ENCODE measurements around the gene ARFGAP3. TPM values are rescaled to one million over a fixed set of nuclear protein-coding genes. Genes with fewer than 3 reads are reported as not detected.

The ARFGAP3 gene
- total RNA-seq, 1 experiment from 2014 or later: 30.0 TPM

- Histone ChIP-seq H3K27me3 (replicated peaks; ENCODE audit: insufficient read depth, low read depth, low read length, poor library complexity) (no peaks in the 10 kb centered on the region), H3K4me3 (ENCODE audit: low read depth, low read length, poor library complexity, severe bottlenecking) (no peak overlapping the region), H3K4me1 (ENCODE audit: insufficient read depth, low read length, poor library complexity, severe bottlenecking) (no peaks in the 10 kb centered on the region), H3K9me3 (ENCODE audit: low read depth, low read length, poor library complexity, severe bottlenecking) (no peaks in the 10 kb centered on the region), H3K27ac (ENCODE audit: low read depth, low read length, poor library complexity, severe bottlenecking) (no peak overlapping the region), H3K36me3 (ENCODE audit: insufficient read depth, low read length, poor library complexity, severe bottlenecking) (no peaks in the 10 kb centered on the region)
- CTCF ChIA-PET: no interaction called here
- POLR2A ChIA-PET (ENCODE audit: low non-redundant PET): no interaction called here
- no peak for DNase-seq (ENCODE audit: low spot score)
- intact Hi-C loops (cut with micrococcal nuclease; ENCODE audit: unreplicated experiment): no loop called here
- TF ChIP-seq EZH2 (IDR thresholded peaks at IDR 0.05; ENCODE audit: borderline replicate concordance, low read depth, low read length, poor library complexity, severe bottlenecking): no peak
- TF ChIP-seq, protein P1, sequence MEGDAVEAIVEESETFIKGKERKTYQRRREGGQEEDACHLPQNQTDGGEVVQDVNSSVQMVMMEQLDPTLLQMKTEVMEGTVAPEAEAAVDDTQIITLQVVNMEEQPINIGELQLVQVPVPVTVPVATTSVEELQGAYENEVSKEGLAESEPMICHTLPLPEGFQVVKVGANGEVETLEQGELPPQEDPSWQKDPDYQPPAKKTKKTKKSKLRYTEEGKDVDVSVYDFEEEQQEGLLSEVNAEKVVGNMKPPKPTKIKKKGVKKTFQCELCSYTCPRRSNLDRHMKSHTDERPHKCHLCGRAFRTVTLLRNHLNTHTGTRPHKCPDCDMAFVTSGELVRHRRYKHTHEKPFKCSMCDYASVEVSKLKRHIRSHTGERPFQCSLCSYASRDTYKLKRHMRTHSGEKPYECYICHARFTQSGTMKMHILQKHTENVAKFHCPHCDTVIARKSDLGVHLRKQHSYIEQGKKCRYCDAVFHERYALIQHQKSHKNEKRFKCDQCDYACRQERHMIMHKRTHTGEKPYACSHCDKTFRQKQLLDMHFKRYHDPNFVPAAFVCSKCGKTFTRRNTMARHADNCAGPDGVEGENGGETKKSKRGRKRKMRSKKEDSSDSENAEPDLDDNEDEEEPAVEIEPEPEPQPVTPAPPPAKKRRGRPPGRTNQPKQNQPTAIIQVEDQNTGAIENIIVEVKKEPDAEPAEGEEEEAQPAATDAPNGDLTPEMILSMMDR (conservative IDR thresholded peaks at IDR 0.05; ENCODE audit: low read depth, low read length): no peak
- no TSS peak for BruUV-seq (replicated peaks)
Measured at GRCh38 chr22:42791721-42792452, 65.2 kb downstream of the ARFGAP3 start.

DNA sequence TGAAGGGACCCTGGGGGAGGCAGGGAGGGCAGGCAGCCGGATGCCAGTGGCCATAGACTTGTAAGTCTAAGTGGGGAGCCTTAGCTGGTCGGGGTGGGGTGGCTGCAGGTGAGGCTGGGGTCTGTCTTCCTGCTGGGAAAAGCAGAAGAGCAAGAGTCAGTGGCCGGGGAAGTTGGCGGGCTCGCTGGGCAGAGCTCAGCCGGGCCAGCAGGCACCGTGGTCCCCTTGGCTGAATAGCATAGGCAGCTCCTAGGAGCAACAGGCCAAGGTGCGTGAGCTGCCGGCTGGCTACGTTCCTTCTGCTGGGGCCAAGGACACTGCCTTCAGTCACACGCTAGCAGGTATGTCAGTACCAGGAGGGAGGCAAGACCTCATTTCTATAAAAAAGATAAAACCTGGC lies 68.6 kb downstream of the ARFGAP3 start:
- no peak for DNase-seq (ENCODE audit: low spot score)
- BruUV-seq (replicated peaks): no TSS peak
- CTCF ChIA-PET: no interaction called here
- TF ChIP-seq, protein P1 (conservative IDR thresholded peaks at IDR 0.05; ENCODE audit: low read depth, low read length): no peak
- TF ChIP-seq EZH2 (IDR thresholded peaks at IDR 0.05; ENCODE audit: borderline replicate concordance, low read depth, low read length, poor library complexity, severe bottlenecking): no peak
- POLR2A ChIA-PET (ENCODE audit: low non-redundant PET): no interaction called here
- H3K4me3 ChIP-seq (ENCODE audit: low read depth, low read length, poor library complexity, severe bottlenecking): no peak overlapping the region
- intact Hi-C loops (cut with micrococcal nuclease; ENCODE audit: unreplicated experiment): no loop called here
- H3K27ac ChIP-seq (ENCODE audit: low read depth, low read length, poor library complexity, severe bottlenecking): no peak overlapping the region
- H3K4me1 ChIP-seq (ENCODE audit: insufficient read depth, low read length, poor library complexity, severe bottlenecking): no peaks in the 10 kb centered on the region
- H3K36me3 ChIP-seq (ENCODE audit: insufficient read depth, low read length, poor library complexity, severe bottlenecking): no peaks in the 10 kb centered on the region
- H3K27me3 ChIP-seq (replicated peaks; ENCODE audit: insufficient read depth, low read depth, low read length, poor library complexity): no peaks in the 10 kb centered on the region
- H3K9me3 ChIP-seq (ENCODE audit: low read depth, low read length, poor library complexity, severe bottlenecking): no peaks in the 10 kb centered on the region

- BruUV-seq (replicated peaks): no TSS peak
- H3K9me3 ChIP-seq (ENCODE audit: low read depth, low read length, poor library complexity, severe bottlenecking): no peaks in the 10 kb centered on the region
- no peaks in the 10 kb centered on the region for H3K36me3 ChIP-seq (ENCODE audit: insufficient read depth, low read length, poor library complexity, severe bottlenecking)
- POLR2A ChIA-PET (ENCODE audit: low non-redundant PET): no interaction called here
- CTCF ChIA-PET: no interaction called here
- no peaks in the 10 kb centered on the region for H3K4me1 ChIP-seq (ENCODE audit: insufficient read depth, low read length, poor library complexity, severe bottlenecking)
- intact Hi-C loops (cut with micrococcal nuclease; ENCODE audit: unreplicated experiment): no loop called here
- no peak overlapping the region for H3K27ac ChIP-seq (ENCODE audit: low read depth, low read length, poor library complexity, severe bottlenecking)
- no peak for DNase-seq (ENCODE audit: low spot score)
- TF ChIP-seq, protein P1 (conservative IDR thresholded peaks at IDR 0.05; ENCODE audit: low read depth, low read length): no peak
- TF ChIP-seq EZH2 (IDR thresholded peaks at IDR 0.05; ENCODE audit: borderline replicate concordance, low read depth, low read length, poor library complexity, severe bottlenecking): no peak
- H3K4me3 ChIP-seq (ENCODE audit: low read depth, low read length, poor library complexity, severe bottlenecking): no peak overlapping the region
- H3K27me3 ChIP-seq (replicated peaks; ENCODE audit: insufficient read depth, low read depth, low read length, poor library complexity): no peaks in the 10 kb centered on the region
Measured at GRCh38 chr22:42788021-42788420, 69.1 kb downstream of the ARFGAP3 start.
